IMR-90 (cell line): ENCODE results near the gene CFAP299. TPM values are rescaled to one million over a fixed set of nuclear protein-coding genes. Genes with fewer than 3 reads are reported as not detected.

Experiments
- ATAC-seq: fragments of 200-7000 bp; cut with Tn5 transposase; 2 replicates; pipeline ENCODE4 v1.9.1; 2020; ENCODE audit warnings: low read depth, mild to moderate bottlenecking, moderate library complexity
- BruUV-seq: library from RNA; stranded (reverse); fragments of 400-500 nt; replicated peaks from 2 replicates; lab custom pipeline; 2021; lab: Mats Ljungman, UMichigan
- CTCF ChIA-PET: fragments of 300-600 bp; formaldehyde crosslinking; extraction: SDS; loops from one replicate; lab custom pipeline; 2021; ENCODE audit warnings: antibody characterized with exemption; lab: Yijun Ruan, JAX
- POLR2A ChIA-PET: fragments of 300-600 bp; sonication (Branson Sonifier 250); formaldehyde crosslinking; loops from one replicate; lab custom pipeline; 2022; ENCODE audit warnings: antibody characterized with exemption; ENCODE audit not compliant: unreplicated experiment; lab: Charles Lee
- DNase-seq: peaks from one replicate; pipeline ENCODE4 v3.0.0; 2013
- H2AFZ ChIP-seq: replicated peaks from 2 replicates; pipeline ENCODE3; 2013; ENCODE audit warnings: low read length, mild to moderate bottlenecking; ENCODE audit not compliant: poor library complexity
- H2AK5ac ChIP-seq: 2 replicates; pipeline ENCODE4 v1.6.1; 2013; ENCODE audit warnings: low read depth, low read length, inconsistent platforms
- H2AK9ac ChIP-seq: replicated peaks from 2 replicates; pipeline ENCODE3; 2013; ENCODE audit warnings: mild to moderate bottlenecking, low read depth, low read length, moderate library complexity; ENCODE audit not compliant: poor library complexity
- H2BK120ac ChIP-seq: 2 replicates; pipeline ENCODE4 v1.6.1; 2013; ENCODE audit warnings: low read depth, low read length, inconsistent platforms
- H2BK15ac ChIP-seq: 3 replicates; pipeline ENCODE4 v1.6.1; 2013; ENCODE audit warnings: low read depth, low read length, inconsistent platforms
- H2BK20ac ChIP-seq: 2 replicates; pipeline ENCODE4 v1.6.1; 2013; ENCODE audit warnings: low read depth, mild to moderate bottlenecking, inconsistent platforms, low read length, moderate library complexity
- H2BK5ac ChIP-seq: 2 replicates; pipeline ENCODE4 v1.6.1; 2013; ENCODE audit warnings: mild to moderate bottlenecking, low read depth, low read length, inconsistent platforms; ENCODE audit not compliant: poor library complexity, severe bottlenecking
- H3K14ac ChIP-seq: replicated peaks from 2 replicates; pipeline ENCODE4 v1.6.1; 2013; ENCODE audit warnings: low read depth, low read length, inconsistent platforms
- H3K18ac ChIP-seq: 2 replicates; pipeline ENCODE4 v1.6.1; 2013; ENCODE audit warnings: low read depth, low read length, control low read depth
- H3K23ac ChIP-seq: 2 replicates; pipeline ENCODE4 v1.6.1; 2013; ENCODE audit warnings: low read depth, low read length, inconsistent platforms
- H3K27ac ChIP-seq: 2 replicates; pipeline ENCODE4 v1.5.1; 2013; ENCODE audit warnings: mild to moderate bottlenecking, control low read depth, low read length; ENCODE audit not compliant: insufficient read depth
- H3K27me3 ChIP-seq: 2 replicates; pipeline ENCODE4 v1.6.1; 2013; ENCODE audit warnings: low read length; ENCODE audit not compliant: control insufficient read depth, insufficient read depth
- H3K36me3 ChIP-seq: 2 replicates; pipeline ENCODE4 v1.6.1; 2013; ENCODE audit warnings: low read length, mixed read lengths; ENCODE audit not compliant: control insufficient read depth, insufficient read depth
- H3K4ac ChIP-seq: 2 replicates; pipeline ENCODE4 v1.6.1; 2013; ENCODE audit warnings: low read depth, low read length, inconsistent platforms
- H3K4me1 ChIP-seq: 2 replicates; pipeline ENCODE4 v1.6.1; 2013; ENCODE audit warnings: low read length, mixed read lengths; ENCODE audit not compliant: control insufficient read depth, insufficient read depth
- H3K4me2 ChIP-seq: 2 replicates; pipeline ENCODE4 v1.6.1; 2013; ENCODE audit warnings: low read depth, mild to moderate bottlenecking, control low read depth, low read length, moderate library complexity
- H3K4me3 ChIP-seq: 2 replicates; pipeline ENCODE4 v1.5.1; 2013; ENCODE audit warnings: low read depth, mild to moderate bottlenecking, control low read depth, low read length, moderate library complexity; ENCODE audit not compliant: insufficient read depth
- H3K56ac ChIP-seq: 2 replicates; pipeline ENCODE4 v1.6.1; 2013; ENCODE audit warnings: low read length, inconsistent platforms; ENCODE audit not compliant: insufficient read depth; ENCODE audit errors: extremely low read depth
- H3K79me1 ChIP-seq, 2 experiments: 2 replicates each; pipeline ENCODE4 v1.6.1; 2013; ENCODE audit warnings: low read length in 2 of 2, inconsistent platforms in 1 of 2, low read depth in 1 of 2
- H3K9ac ChIP-seq: 2 replicates; pipeline ENCODE4 v1.6.1; 2013; ENCODE audit warnings: low read depth, low read length, control low read depth
- H3K9me1 ChIP-seq: 2 replicates; pipeline ENCODE4 v1.6.1; 2013; ENCODE audit warnings: low read length, inconsistent platforms; ENCODE audit not compliant: insufficient read depth
- H3K9me3 ChIP-seq: 2 replicates; pipeline ENCODE4 v1.6.1; 2013; ENCODE audit warnings: low read length; ENCODE audit not compliant: control insufficient read depth, insufficient read depth
- H4K20me1 ChIP-seq: 2 replicates; pipeline ENCODE4 v1.6.1; 2013; ENCODE audit warnings: low read length, inconsistent platforms; ENCODE audit not compliant: insufficient read depth
- H4K5ac ChIP-seq: 2 replicates; pipeline ENCODE4 v1.6.1; 2013; ENCODE audit warnings: mild to moderate bottlenecking, low read depth, low read length, control low read depth
- H4K8ac ChIP-seq, 2 experiments: 2 replicates each; pipeline ENCODE4 v1.6.1; 2013; ENCODE audit warnings: low read depth in 2 of 2, low read length in 2 of 2, control low read depth in 1 of 2, inconsistent platforms in 1 of 2
- H4K91ac ChIP-seq: 2 replicates; pipeline ENCODE4 v1.6.1; 2013; ENCODE audit warnings: low read depth, low read length, inconsistent platforms; ENCODE audit not compliant: insufficient read depth
- MAZ ChIP-seq: IDR thresholded peaks from 2 replicates; pipeline ENCODE4 v1.6.1; 2012; ENCODE audit warnings: low read depth, mild to moderate bottlenecking, low read length, improper control_type of control experiment, moderate library complexity, borderline replicate concordance
- MXI1 ChIP-seq: IDR thresholded peaks from 2 replicates; pipeline ENCODE4 v1.6.1; 2012; ENCODE audit warnings: low read depth, mild to moderate bottlenecking, low read length, moderate library complexity, borderline replicate concordance
- RCOR1 ChIP-seq: IDR thresholded peaks from 2 replicates; pipeline ENCODE4 v1.6.1; 2012; ENCODE audit warnings: mild to moderate bottlenecking, low read length, improper control_type of control experiment; ENCODE audit not compliant: insufficient replicate concordance
- WGBS, 2 experiments: methylation state at CpG; one replicate each; pipeline versions ENCODE4 v1.1.5 to v1.1.7; 2013; ENCODE audit warnings: missing lambda C conversion rate in 2 of 2; ENCODE audit not compliant: insufficient read length in 1 of 2; ENCODE audit errors: extremely low coverage in 2 of 2; 5-methylcytosine and 5-hydroxymethylcytosine counted together
- dilution Hi-C: fragments of 300-500 bp; cut with HindIII; formaldehyde crosslinking; loops from one replicate; pipeline ENCODE4 v1.14.3; 2018; ENCODE audit warnings: low sequenced_read_pairs; ENCODE audit not compliant: unreplicated experiment
- in situ Hi-C: fragments of 300-500 bp; cut with MboI; formaldehyde crosslinking; loops from 3 replicates; pipeline ENCODE4 v1.14.3; 2019; ENCODE audit warnings: low sequenced_read_pairs, inconsistent platforms, mixed read lengths
- intact Hi-C: fragments of 100-400 bp; cut with micrococcal nuclease; formaldehyde crosslinking; loops from 2 replicates; pipeline ENCODE4 v1.10.0; 2022
- polyA plus RNA-seq, 3 experiments: library from polyadenylated mRNA; depleted of rRNA; stranded (reverse); fragments of >200 nt; gene quantifications; 2 replicates each; pipeline ENCODE4 v1.2.3, GENCODE V29; 2012; ENCODE audit warnings: low replicate concordance in 1 of 3
- total RNA-seq: library from RNA; depleted of rRNA; stranded (reverse); fragments of >200 nt; gene quantifications from 2 replicates; pipeline ENCODE4 v1.2.3, GENCODE V29; 2012

Gene CFAP299
- total and polyA plus RNA-seq, 2 of the 4 experiments (the other 2 are of a cell fraction) = 1.0 to 1.1 TPM

- no peaks in the 10 kb centered on the region for H3K9me3 ChIP-seq
- H3K18ac ChIP-seq = no peak overlapping the region
- no peaks in the 10 kb centered on the region for H3K4me1 ChIP-seq
- TF ChIP-seq MXI1 = no peak
- TF ChIP-seq MAZ = no peak
- no peak for TF ChIP-seq RCOR1
- no peak overlapping the region for H3K27ac ChIP-seq
- DNase-seq (peak; percentile 3), ATAC-seq (no peak)
- H3K4me3 ChIP-seq = no peak overlapping the region
- no peak overlapping the region for H2BK120ac ChIP-seq
- H3K23ac ChIP-seq = no peak overlapping the region
- no CpG with 5 or more reads among the region's 2 CpGs for WGBS, 2 experiments
- H4K20me1 ChIP-seq = no peaks in the 10 kb centered on the region
- no peak overlapping the region for H2AFZ ChIP-seq
- CTCF ChIA-PET = no interaction called here
- H2AK5ac ChIP-seq = no peak overlapping the region
- no peak overlapping the region for H3K56ac ChIP-seq
- intact Hi-C loops = no loop called here
- H2AK9ac ChIP-seq = no peak overlapping the region
- H2BK20ac ChIP-seq = no peak overlapping the region
- no peaks in the 10 kb centered on the region for H3K9me1 ChIP-seq
- POLR2A ChIA-PET = no interaction called here
- H3K36me3 ChIP-seq = no peaks in the 10 kb centered on the region
- in situ Hi-C loops = no loop called here
- dilution Hi-C loops = no loop called here
- H2BK15ac ChIP-seq = no peak overlapping the region
- no peak overlapping the region for H4K5ac ChIP-seq
- H3K14ac ChIP-seq = no peak overlapping the region
- H4K91ac ChIP-seq = no peak overlapping the region
- no peaks in the 10 kb centered on the region for H3K79me1 ChIP-seq
- no peak overlapping the region for H3K9ac ChIP-seq
- H3K4me2 ChIP-seq = no peak overlapping the region
- no peak overlapping the region for H3K4ac ChIP-seq
- no TSS peak for BruUV-seq
- H2BK5ac ChIP-seq = no peak overlapping the region
- no peaks in the 10 kb centered on the region for H3K27me3 ChIP-seq
- no peak overlapping the region for H4K8ac ChIP-seq
Observed at GRCh38 chr4:80767944-80768343, 432.4 kb downstream of the CFAP299 start.
